WTC11 (cell line): Measurements from ENCODE around the gene FBXW4. TPM values are rescaled to one million over a fixed set of nuclear protein-coding genes. Genes with fewer than 3 reads are reported as not detected.

Experiments used
- ATAC-seq: fragments of 200-7000 bp; cut with Tn5 transposase; 2 replicates; pipeline ENCODE4 v1.10.0; 2021; ENCODE audit warnings: mild to moderate bottlenecking, moderate library complexity
- CTCF ChIA-PET: fragments of 300-600 bp; sonication (Branson Sonifier 250); formaldehyde crosslinking; loops from one replicate; lab custom pipeline; 2021; ENCODE audit warnings: antibody characterized with exemption; lab: Charles Lee
- POLR2A ChIA-PET: fragments of 350-600 bp; sonication (Branson Sonifier 250); formaldehyde crosslinking; loops from one replicate; lab custom pipeline; 2021; ENCODE audit warnings: antibody characterized with exemption; lab: Charles Lee
- DNase-seq: peaks from one replicate; pipeline ENCODE4 v3.0.0; 2021; ENCODE audit warnings: low spot score
- H3K27ac Mint-ChIP-seq: 2 replicates; pipeline ENCODE4 v1.8.0; 2021; ENCODE audit warnings: mixed read lengths
- H3K27me3 Mint-ChIP-seq: 2 replicates; pipeline ENCODE4 v1.8.0; 2021; ENCODE audit warnings: low read depth, mild to moderate bottlenecking, moderate library complexity, mixed read lengths
- H3K36me3 Mint-ChIP-seq: 2 replicates; pipeline ENCODE4 v1.8.0; 2021; ENCODE audit warnings: mixed read lengths
- H3K4me1 Mint-ChIP-seq: 2 replicates; pipeline ENCODE4 v1.8.0; 2022; ENCODE audit warnings: mixed read lengths
- H3K4me3 Mint-ChIP-seq: 2 replicates; pipeline ENCODE4 v1.8.0; 2021; ENCODE audit warnings: mild to moderate bottlenecking, moderate library complexity, mixed read lengths
- H3K9me3 Mint-ChIP-seq: 2 replicates; pipeline ENCODE4 v1.8.0; 2021; ENCODE audit warnings: mixed read lengths
- CBFB ChIP-seq: sonication (generic); formaldehyde crosslinking; IDR thresholded peaks from 2 replicates; pipeline ENCODE4 v1.8.1; 2022; ENCODE audit warnings: mild to moderate bottlenecking, low read depth, missing genetic modification reagents
- EMX1 ChIP-seq: fragments of 250-450 bp; sonication (Bioruptor Pico); IDR thresholded peaks from 2 replicates; pipeline ENCODE4 v1.8.0; 2021; ENCODE audit warnings: mild to moderate bottlenecking
- FOXJ3 ChIP-seq: sonication (generic); formaldehyde crosslinking; IDR thresholded peaks from 2 replicates; pipeline ENCODE4 v1.9.0; 2021; ENCODE audit warnings: missing genetic modification reagents, mild to moderate bottlenecking, borderline replicate concordance
- NFATC4 ChIP-seq: fragments of 250-450 bp; sonication (Bioruptor Pico); IDR thresholded peaks from 2 replicates; pipeline ENCODE4 v1.9.0; 2021; ENCODE audit warnings: mild to moderate bottlenecking
- OVOL2 ChIP-seq: fragments of 250-450 bp; sonication (Bioruptor Pico); IDR thresholded peaks from 2 replicates; pipeline ENCODE4 v1.9.0; 2021; ENCODE audit warnings: mild to moderate bottlenecking, borderline replicate concordance
- PRRX2 ChIP-seq: fragments of 250-450 bp; sonication (Bioruptor Pico); IDR thresholded peaks from 2 replicates; pipeline ENCODE4 v1.8.0; 2021; ENCODE audit warnings: mild to moderate bottlenecking
- SMAD4 ChIP-seq: sonication (generic); formaldehyde crosslinking; IDR thresholded peaks from 2 replicates; pipeline ENCODE4 v1.8.0; 2022; ENCODE audit warnings: mild to moderate bottlenecking, missing genetic modification reagents
- SOX15 ChIP-seq: fragments of 250-450 bp; sonication (Bioruptor Pico); IDR thresholded peaks from 2 replicates; pipeline ENCODE4 v1.9.0; 2021; ENCODE audit warnings: mild to moderate bottlenecking
- SP1 ChIP-seq: sonication (generic); formaldehyde crosslinking; conservative IDR thresholded peaks from 2 replicates; pipeline ENCODE4 v1.8.1; 2022; ENCODE audit warnings: missing genetic modification reagents
- ZNF317 ChIP-seq: sonication (generic); formaldehyde crosslinking; IDR thresholded peaks from 2 replicates; pipeline ENCODE4 v1.8.1; 2023; ENCODE audit warnings: low read depth, mild to moderate bottlenecking, moderate library complexity, missing genetic modification reagents, borderline replicate concordance
- total RNA-seq: library from RNA; stranded (reverse); gene quantifications from 3 replicates; pipeline ENCODE4 v1.2.3, GENCODE V29; 2021
- TF ChIP-seq, protein P1 (sequence below): fragments of 250-450 bp; sonication (Bioruptor Pico); IDR thresholded peaks from 2 replicates; pipeline ENCODE4 v2.1.2; 2022; ENCODE audit warnings: mild to moderate bottlenecking, moderate library complexity
- TF ChIP-seq, protein P2 (sequence below): sonication (generic); formaldehyde crosslinking; IDR thresholded peaks from 2 replicates; pipeline ENCODE4 v1.8.1; 2022; ENCODE audit warnings: mild to moderate bottlenecking, moderate library complexity, missing genetic modification reagents
- TF ChIP-seq, protein P3 (sequence below): fragments of 250-450 bp; sonication (Bioruptor Pico); IDR thresholded peaks from 2 replicates; pipeline ENCODE4 v1.9.0; 2021; ENCODE audit warnings: mild to moderate bottlenecking
- TF ChIP-seq, protein P4 (sequence below): sonication (generic); formaldehyde crosslinking; conservative IDR thresholded peaks from 2 replicates; pipeline ENCODE4 v1.8.1; 2022; ENCODE audit warnings: mild to moderate bottlenecking, missing genetic modification reagents
- TF ChIP-seq, protein P5 (sequence below): sonication (generic); formaldehyde crosslinking; IDR thresholded peaks from 2 replicates; pipeline ENCODE4 v1.8.0; 2022; ENCODE audit warnings: mild to moderate bottlenecking, missing genetic modification reagents
- TF ChIP-seq, protein P6 (sequence below): fragments of 250-450 bp; sonication (Bioruptor Pico); conservative IDR thresholded peaks from 2 replicates; pipeline ENCODE4 v1.9.0; 2021; ENCODE audit warnings: mild to moderate bottlenecking

The FBXW4 gene
- total RNA-seq, 1 experiment from 2014 or later, result 45.3 TPM

DNA sequence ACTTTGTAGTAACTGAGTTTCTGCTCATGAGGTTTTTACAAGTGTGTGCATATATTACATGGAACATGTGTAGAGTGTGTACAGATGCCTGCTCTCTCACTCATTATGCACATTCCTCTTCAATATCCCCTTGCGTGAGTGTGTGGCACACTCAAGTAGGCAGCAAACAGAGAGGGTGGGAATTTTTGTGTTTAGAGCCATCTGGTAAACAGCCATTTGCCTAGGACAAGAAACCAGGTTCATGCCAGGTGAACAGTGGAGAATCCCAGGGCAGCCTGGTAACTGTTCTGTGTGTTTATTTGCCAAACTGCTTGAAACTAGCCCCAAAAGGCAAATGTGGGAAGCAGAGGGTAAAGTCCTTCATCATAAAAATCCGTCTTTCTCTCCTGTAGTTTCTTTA lies 19.9 kb downstream of the FBXW4 start:
- Mint-ChIP-seq H3K9me3 (peaks cover 19% of the 10 kb centered on the region), H3K4me3 (no peak overlapping the region), H3K4me1 (no peaks in the 10 kb centered on the region), H3K27ac (no peak overlapping the region), H3K36me3 (peaks cover 47% of the 10 kb centered on the region), H3K27me3 (no peaks in the 10 kb centered on the region)
- TF ChIP-seq, protein P1, sequence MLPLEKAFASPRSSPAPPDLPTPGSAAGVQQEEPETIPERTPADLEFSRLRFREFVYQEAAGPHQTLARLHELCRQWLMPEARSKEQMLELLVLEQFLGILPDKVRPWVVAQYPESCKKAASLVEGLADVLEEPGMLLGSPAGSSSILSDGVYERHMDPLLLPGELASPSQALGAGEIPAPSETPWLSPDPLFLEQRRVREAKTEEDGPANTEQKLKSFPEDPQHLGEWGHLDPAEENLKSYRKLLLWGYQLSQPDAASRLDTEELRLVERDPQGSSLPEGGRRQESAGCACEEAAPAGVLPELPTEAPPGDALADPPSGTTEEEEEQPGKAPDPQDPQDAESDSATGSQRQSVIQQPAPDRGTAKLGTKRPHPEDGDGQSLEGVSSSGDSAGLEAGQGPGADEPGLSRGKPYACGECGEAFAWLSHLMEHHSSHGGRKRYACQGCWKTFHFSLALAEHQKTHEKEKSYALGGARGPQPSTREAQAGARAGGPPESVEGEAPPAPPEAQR (CRISPR knock-in tag), result no peak
- TF ChIP-seq, protein P2, sequence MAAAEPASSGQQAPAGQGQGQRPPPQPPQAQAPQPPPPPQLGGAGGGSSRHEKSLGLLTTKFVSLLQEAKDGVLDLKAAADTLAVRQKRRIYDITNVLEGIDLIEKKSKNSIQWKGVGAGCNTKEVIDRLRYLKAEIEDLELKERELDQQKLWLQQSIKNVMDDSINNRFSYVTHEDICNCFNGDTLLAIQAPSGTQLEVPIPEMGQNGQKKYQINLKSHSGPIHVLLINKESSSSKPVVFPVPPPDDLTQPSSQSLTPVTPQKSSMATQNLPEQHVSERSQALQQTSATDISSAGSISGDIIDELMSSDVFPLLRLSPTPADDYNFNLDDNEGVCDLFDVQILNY, result no peak
- ChIA-PET CTCF (no interaction called here), POLR2A (no interaction called here)
- DNase-seq (no peak), ATAC-seq (no peak)

DNA sequence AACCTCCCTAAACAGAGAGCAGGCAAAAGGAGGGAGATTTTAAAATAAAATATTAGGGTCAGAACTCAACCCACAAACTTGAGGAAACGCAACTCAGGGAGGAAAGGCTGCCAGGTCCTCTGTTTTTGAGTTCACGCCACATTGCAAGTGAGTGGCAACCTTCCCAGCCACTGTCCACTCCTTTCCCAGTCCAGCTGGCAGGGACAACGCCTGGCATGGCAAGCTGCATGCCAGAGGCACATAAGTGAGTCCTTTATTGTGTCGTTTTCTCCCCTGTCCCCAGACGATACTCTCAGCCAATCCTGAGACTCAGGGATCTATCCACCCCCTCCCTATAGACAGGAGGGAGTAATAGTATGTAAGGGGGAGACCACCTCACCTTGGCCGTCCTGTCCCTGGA lies 22.4 kb downstream of the FBXW4 start:
- ATAC-seq (no peak), DNase-seq (no peak)
- 0 out of 2 replicates have a peak, but pooled peaks cover 3% of the 10 kb centered on the region for H3K4me1 Mint-ChIP-seq
- H3K9me3 Mint-ChIP-seq, result peaks cover 16% of the 10 kb centered on the region
- H3K27ac Mint-ChIP-seq, result no peak overlapping the region
- no peaks in the 10 kb centered on the region for H3K27me3 Mint-ChIP-seq
- H3K4me3 Mint-ChIP-seq, result no peak overlapping the region
- peaks cover 55% of the 10 kb centered on the region for H3K36me3 Mint-ChIP-seq
- POLR2A ChIA-PET, result no interaction called here
- CTCF ChIA-PET, result interaction anchor here (1.7 kb wide), 1 partner anchor 70 kb away, joined by 7 read pairs; no protein-coding TSS in a partner anchor
- TF ChIP-seq ZNF317 (no peak), OVOL2 (no peak), FOXJ3 (CRISPR knock-in tag) (no peak), SP1 (CRISPR knock-in tag) (no peak), EMX1 (CRISPR knock-in tag) (no peak), PRRX2 (CRISPR knock-in tag) (no peak), SMAD4 (CRISPR knock-in tag) (no peak), CBFB (CRISPR knock-in tag) (no peak)
- TF ChIP-seq, protein P3, sequence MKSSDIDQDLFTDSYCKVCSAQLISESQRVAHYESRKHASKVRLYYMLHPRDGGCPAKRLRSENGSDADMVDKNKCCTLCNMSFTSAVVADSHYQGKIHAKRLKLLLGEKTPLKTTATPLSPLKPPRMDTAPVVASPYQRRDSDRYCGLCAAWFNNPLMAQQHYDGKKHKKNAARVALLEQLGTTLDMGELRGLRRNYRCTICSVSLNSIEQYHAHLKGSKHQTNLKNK, result no peak
- TF ChIP-seq, protein P4, sequence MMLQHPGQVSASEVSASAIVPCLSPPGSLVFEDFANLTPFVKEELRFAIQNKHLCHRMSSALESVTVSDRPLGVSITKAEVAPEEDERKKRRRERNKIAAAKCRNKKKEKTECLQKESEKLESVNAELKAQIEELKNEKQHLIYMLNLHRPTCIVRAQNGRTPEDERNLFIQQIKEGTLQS (CRISPR knock-in tag), result no peak
- TF ChIP-seq, protein P5, sequence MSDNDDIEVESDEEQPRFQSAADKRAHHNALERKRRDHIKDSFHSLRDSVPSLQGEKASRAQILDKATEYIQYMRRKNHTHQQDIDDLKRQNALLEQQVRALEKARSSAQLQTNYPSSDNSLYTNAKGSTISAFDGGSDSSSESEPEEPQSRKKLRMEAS, result no peak

DNA sequence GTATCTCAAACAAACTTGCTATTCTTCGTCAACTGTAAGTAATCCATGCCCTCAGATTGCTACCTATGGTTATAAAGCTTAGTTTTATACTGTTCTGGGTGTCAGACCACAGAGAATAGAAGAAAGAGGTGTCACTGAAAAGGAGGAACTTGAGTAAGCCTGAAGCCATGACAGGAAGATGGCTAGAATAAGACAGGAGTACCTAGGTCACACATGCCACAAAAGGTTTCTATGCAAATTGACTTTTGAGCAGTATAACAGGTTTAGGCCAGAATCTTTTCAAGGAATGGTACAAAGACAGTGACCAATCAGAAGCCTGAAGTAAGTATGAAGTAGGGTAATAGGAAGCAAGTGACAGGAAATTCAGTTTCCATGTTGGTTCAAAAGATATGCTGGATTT lies 23.5 kb downstream of the FBXW4 start:
- ATAC-seq, result no peak
- TF ChIP-seq, protein P6, sequence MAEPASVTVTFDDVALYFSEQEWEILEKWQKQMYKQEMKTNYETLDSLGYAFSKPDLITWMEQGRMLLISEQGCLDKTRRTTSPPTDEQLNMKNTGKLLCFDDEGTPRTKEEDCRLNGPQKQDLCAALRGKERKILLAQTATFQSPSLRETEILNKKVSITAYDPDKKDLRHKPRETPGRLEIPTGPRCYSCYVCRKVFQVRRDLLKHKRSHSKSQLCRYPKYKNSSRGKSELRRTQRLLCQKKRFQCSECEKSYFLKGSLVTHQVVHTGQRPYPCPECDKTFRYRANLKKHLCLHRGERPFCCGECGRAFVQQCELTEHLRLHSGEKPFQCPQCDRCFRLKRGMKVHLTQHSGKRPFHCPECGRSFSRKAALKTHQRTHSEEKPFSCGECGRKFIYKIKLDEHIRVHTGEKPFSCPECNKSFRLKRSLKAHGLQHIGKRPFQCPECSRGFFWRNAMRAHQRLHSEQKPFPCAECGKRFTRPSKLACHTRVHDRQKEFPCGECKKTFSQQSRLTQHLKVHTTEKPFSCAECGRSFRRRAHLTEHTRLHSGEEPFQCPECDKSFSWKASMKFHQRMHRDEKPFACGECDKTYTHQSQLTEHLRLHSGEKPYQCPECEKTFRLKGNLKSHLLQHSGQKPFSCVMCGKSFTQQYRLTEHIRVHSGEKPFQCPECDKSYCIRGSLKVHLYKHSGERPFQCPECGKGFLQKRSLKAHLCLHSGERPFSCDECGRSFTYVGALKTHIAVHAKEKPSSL, result no peak
- TF ChIP-seq NFATC4 (CRISPR knock-in tag), result no peak
- no peak for TF ChIP-seq SMAD4 (CRISPR knock-in tag)
- no peak for TF ChIP-seq SOX15 (CRISPR knock-in tag)
- ChIA-PET CTCF (interaction anchor here (1.2 kb wide), 2 partner anchors 56 to 69 kb away, joined by 3 read pairs; no protein-coding TSS in a partner anchor), POLR2A (no interaction called here)
- Mint-ChIP-seq H3K4me1 (0 out of 2 replicates have a peak, but pooled peaks cover 3% of the 10 kb centered on the region), H3K4me3 (no peak overlapping the region), H3K9me3 (peaks cover 5% of the 10 kb centered on the region), H3K36me3 (peaks cover 48% of the 10 kb centered on the region), H3K27ac (no peak overlapping the region), H3K27me3 (no peaks in the 10 kb centered on the region)
- DNase-seq, result no peak
